Choroid plexus epithelial cell (primary cell): Measurements from ENCODE around the gene CDH4.

ENCODE experiments used
- DNase-seq: peaks from one replicate; pipeline ENCODE4 v3.0.0-alpha.2; 2010; ENCODE audit warnings: low read depth
- H3K4me3 ChIP-seq: 2 replicates; pipeline ENCODE4 v1.5.1; 2011; ENCODE audit warnings: low read depth, mild to moderate bottlenecking, control low read depth, low read length, moderate library complexity
- TF ChIP-seq, protein P1 (sequence below): conservative IDR thresholded peaks from 2 replicates; pipeline ENCODE4 v1.5.1; 2011; ENCODE audit warnings: low read depth, mild to moderate bottlenecking, control low read depth, inconsistent platforms, low read length, moderate library complexity

CDH4 gene

DNA sequence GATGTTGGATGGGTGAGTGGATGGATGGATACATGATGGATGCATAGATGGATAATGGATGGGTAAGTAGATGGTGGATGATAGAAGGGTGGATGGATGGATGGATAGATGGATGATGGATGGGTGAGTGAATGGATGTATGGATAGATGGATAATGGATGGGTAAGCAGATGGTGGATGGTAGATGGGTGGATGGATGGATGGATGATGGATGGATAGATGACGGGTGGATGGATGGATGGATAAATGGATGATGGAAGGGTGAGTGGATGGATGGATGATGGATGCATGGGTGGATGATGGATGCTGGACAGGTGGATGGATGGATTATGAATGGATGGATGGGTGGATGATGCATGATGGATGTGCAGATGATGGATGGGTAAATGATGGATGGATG, 638.1 kb downstream of the CDH4 start:
- TF ChIP-seq, protein P1, sequence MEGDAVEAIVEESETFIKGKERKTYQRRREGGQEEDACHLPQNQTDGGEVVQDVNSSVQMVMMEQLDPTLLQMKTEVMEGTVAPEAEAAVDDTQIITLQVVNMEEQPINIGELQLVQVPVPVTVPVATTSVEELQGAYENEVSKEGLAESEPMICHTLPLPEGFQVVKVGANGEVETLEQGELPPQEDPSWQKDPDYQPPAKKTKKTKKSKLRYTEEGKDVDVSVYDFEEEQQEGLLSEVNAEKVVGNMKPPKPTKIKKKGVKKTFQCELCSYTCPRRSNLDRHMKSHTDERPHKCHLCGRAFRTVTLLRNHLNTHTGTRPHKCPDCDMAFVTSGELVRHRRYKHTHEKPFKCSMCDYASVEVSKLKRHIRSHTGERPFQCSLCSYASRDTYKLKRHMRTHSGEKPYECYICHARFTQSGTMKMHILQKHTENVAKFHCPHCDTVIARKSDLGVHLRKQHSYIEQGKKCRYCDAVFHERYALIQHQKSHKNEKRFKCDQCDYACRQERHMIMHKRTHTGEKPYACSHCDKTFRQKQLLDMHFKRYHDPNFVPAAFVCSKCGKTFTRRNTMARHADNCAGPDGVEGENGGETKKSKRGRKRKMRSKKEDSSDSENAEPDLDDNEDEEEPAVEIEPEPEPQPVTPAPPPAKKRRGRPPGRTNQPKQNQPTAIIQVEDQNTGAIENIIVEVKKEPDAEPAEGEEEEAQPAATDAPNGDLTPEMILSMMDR = no peak
- DNase-seq = no peak
- no peak overlapping the region for H3K4me3 ChIP-seq

DNA sequence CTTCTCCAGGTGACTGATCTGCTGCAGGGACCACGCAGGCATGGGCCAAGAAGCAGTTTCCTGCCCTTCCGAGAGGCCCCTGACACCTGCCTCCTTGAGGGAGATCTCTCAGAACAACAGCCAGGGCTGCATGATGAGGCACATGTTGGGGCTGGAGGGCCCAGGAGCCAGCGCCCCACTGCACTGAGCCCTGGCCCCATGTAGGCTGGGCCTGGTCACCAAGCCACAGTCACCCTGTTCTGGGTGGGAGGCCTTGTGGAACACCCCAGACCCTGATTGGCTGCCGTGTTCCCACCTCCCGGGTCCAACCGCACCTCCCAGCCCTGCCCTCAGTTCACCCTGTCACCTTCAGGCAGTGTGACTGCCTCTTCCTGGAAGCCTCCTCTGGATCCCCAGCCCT, 639.4 kb downstream of the CDH4 start:
- no peak for DNase-seq
- TF ChIP-seq, protein P1 = no peak
- no peak overlapping the region for H3K4me3 ChIP-seq

DNA sequence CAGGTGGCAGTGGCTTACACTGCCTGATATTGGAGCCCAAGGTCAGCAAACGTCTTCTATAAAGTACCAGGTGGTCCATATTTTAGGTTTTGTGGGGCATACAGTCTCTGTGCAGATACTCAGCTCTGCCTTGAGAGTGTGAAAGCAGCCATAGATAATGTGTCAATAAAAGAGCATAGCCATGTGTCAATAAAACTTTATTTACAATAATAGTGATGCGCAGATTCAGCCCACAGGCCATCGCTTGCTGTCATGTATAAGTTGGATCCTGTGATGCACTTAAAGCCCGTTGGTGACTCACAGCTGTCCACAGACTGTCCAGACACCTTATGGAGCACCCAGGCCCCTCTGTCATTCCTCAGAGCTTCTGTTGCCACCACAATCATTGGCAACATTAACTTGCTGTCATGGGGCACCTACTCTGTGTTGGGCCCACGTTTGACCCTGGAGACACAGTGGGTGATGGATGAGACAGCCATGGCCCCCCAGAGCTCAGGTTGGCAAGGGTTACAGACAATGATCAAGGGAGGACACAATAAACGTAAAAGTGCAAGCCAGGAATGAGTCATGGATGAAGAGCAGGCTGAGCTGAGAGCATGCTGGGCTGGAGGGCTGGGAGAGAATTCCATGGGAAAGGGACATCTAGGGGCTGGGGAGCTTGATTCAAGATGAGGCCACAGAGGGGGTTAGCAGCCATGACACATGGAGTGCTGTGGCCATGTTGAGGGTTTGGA, 640.0 kb downstream of the CDH4 start:
- TF ChIP-seq, protein P1 = no peak
- DNase-seq = no peak
- no peak overlapping the region for H3K4me3 ChIP-seq

DNA sequence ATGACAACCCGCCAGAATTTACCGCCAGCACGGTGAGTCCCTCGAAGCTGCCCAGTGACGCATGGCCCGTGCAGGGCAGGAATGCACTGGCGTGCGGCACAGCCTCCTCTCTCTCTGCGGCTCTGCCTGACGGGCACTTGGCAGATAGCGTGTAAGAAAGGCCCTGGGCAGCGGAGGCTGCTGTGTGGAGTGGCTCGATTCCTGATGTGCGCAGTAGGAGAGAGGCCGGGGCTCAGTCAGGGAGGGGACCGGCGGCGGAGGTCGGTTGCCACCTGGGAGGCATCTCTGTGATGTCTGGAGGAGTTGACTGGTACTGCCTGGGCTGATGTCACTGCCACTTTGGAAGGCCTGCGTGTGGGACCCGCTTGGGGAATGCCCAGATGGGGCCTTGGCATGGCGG, 643.0 kb downstream of the CDH4 start:
- no peak for DNase-seq
- TF ChIP-seq, protein P1 = no peak
- H3K4me3 ChIP-seq = no peak overlapping the region

DNA sequence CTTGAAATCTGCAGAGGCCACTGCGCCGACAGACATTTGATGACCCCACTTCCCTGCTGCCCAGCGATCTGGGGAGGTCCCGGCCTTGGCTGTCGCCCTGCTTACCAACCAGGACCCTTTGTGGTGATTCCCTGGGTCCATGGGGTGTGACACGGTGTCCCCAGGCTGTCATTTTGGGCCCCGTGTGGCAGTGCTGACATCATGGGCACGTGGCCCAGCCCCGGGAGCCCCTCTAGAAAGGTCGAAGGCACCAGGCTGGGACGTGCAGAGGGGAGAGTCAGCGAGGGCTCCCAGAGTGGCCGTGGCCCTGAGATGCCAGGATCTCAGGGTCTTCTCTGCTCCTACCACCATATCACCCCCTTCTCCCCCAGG, 643.6 kb downstream of the CDH4 start:
- DNase-seq = no peak
- TF ChIP-seq, protein P1 = no peak
- no peak overlapping the region for H3K4me3 ChIP-seq

DNA sequence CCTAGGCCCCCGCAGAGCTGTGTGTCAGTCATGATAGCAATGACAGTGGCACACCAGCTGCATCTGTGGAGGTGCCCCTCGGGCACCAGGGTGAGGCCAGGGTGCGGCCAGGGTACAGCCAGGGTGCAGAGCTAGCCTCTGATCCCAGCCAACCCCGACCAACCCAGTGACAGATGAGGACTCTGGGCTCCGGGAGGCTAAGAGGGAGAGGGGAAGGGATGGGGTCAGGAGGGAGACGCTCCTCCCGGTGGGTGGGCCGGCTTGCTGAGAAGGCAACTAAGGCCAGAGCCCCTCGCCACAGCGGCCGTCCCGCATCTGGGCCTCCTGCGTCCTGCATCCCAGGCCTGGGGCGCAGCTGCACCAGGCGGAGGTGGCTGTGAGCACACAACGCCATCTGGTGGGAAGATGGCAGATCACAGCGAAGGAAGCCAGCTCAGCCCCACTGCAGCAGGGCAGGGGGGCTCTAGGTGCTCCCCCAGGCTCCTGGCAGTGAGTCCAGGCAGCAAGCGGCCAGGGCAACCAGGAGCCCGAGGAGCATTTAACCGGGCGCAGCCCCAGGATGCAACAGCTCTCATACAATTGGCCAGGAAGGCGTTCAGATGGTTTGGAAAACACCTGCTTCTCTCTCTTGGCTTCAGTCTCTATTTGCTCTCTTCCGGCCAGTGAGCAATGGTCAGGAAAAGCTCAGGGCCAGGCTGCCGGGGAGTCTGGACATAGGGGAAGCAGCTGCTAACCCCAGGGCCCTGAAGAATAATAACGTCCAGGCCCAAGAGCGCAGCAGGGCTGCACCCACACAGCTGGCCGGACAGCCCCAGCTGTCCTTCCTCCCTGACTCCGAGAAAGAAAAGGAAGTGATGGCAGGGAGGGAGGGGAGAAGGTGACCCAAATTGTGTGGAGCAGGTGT, 644.2 kb downstream of the CDH4 start:
- TF ChIP-seq, protein P1 = peak; percentile 86
- no peak overlapping the region for H3K4me3 ChIP-seq
- peak; percentile 67 for DNase-seq
